ENCODE measurements around the gene TLCD1.

GRCh38 chr17:28718333-28719020 lies 7.6 kb downstream of the TLCD1 start:
- TF ChIP-seq EZH2phosphoT487 (IDR thresholded peaks at IDR 0.05; ENCODE audit: borderline replicate concordance, low read length) = no peak
- TF ChIP-seq CTCF (conservative IDR thresholded peaks at IDR 0.05; ENCODE audit: low read depth, low read length) = no peak

Data from PC-3 (cell line).